K562 (cell line): ENCODE results near the gene MBD5. TPM values are rescaled to one million over a fixed set of nuclear protein-coding genes. Genes with fewer than 3 reads are reported as not detected.
A peak's percentile ranks its signal among the peaks of the same experiment; 100 is the strongest.

Source experiments
- ATAC-seq: fragments of 200-7000 bp; cut with Tn5 transposase; 3 replicates; pipeline ENCODE4 v1.9.1; 2020; ENCODE audit warnings: moderate library complexity
- BruUV-seq: library from RNA; stranded (reverse); fragments of 400-500 nt; replicated peaks from 2 replicates; lab custom pipeline; 2021; lab: Mats Ljungman, UMichigan
- CTCF ChIA-PET: fragments of 300-600 bp; formaldehyde crosslinking; extraction: SDS; loops from one replicate; lab custom pipeline; 2021; ENCODE audit warnings: low intra/inter-chr PET ratio; lab: Yijun Ruan, JAX
- POLR2A ChIA-PET: fragments of 300-600, 350-650 bp; sonication (Branson Sonifier 250); formaldehyde crosslinking; extraction: SDS; loops from one replicate; lab custom pipeline; 2021; ENCODE audit warnings: antibody characterized with exemption, inconsistent platforms; lab: Yijun Ruan, JAX
- DNase-seq, 4 experiments: peaks; one replicate each; pipeline versions ENCODE4 v3.0.0 to v3.0.0-alpha.2; 2011 to 2018; ENCODE audit warnings: low spot score in 3 of 4, mixed read lengths in 3 of 4; ENCODE audit errors: extremely low read depth in 1 of 4
- FAIRE-seq: peaks from 2 replicates; lab custom pipeline; 2011; peaks lifted over from hg19 to GRCh38; lab: Jason Lieb, UNC
- H2AFZ ChIP-seq: 2 replicates; pipeline ENCODE4 v1.6.0; 2011; ENCODE audit warnings: low read depth, low read length, control low read depth, inconsistent platforms
- H3K27ac ChIP-seq: fragments of 200-600 bp; 3 replicates; pipeline ENCODE4 v1.8.0; 2011; ENCODE audit warnings: low read depth, mild to moderate bottlenecking, control low read depth, inconsistent platforms, low read length, moderate library complexity, mixed read lengths; ENCODE audit errors: extremely low read depth
- H3K27me3 ChIP-seq, 2 experiments: fragments of 300-600 bp in 1 of 2; 2 replicates in 1 of 2; 3 replicates in 1 of 2; pipeline versions ENCODE4 v1.6.0 to v1.8.0; 2011; ENCODE audit warnings: inconsistent platforms in 2 of 2, low read length in 2 of 2, mild to moderate bottlenecking in 1 of 2, mixed read lengths in 1 of 2, moderate library complexity in 1 of 2; ENCODE audit not compliant: control insufficient read depth in 2 of 2, insufficient read depth in 2 of 2
- H3K36me3 ChIP-seq: fragments of 300-600 bp; 3 replicates; pipeline ENCODE4 v1.8.0; 2011; ENCODE audit warnings: mild to moderate bottlenecking, low read length, inconsistent platforms; ENCODE audit not compliant: control insufficient read depth, insufficient read depth
- H3K4me1 ChIP-seq, 2 experiments: fragments of 200-600 bp in 1 of 2; replicated peaks in 1 of 2; 2 replicates in 1 of 2; 3 replicates in 1 of 2; pipeline versions ENCODE4 v1.5.1 to v1.8.0; 2011; ENCODE audit warnings: inconsistent platforms in 2 of 2, low read length in 2 of 2, mild to moderate bottlenecking in 1 of 2, mixed read lengths in 1 of 2, moderate library complexity in 1 of 2; ENCODE audit not compliant: control insufficient read depth in 2 of 2, insufficient read depth in 2 of 2
- H3K4me2 ChIP-seq: 2 replicates; pipeline ENCODE4 v1.6.1; 2011; ENCODE audit warnings: low read length, control low read depth, inconsistent platforms, mixed read lengths; ENCODE audit not compliant: insufficient read depth
- H3K4me3 ChIP-seq: fragments of 200-600 bp; sonication (generic), shearing (Covaris generic); 2 replicates; pipeline ENCODE4 v1.5.1; 2016; ENCODE audit warnings: control low read depth, inconsistent platforms
- H3K79me2 ChIP-seq: fragments of 200-600 bp; 3 replicates; pipeline ENCODE4 v1.8.0; 2011; ENCODE audit warnings: low read length, inconsistent platforms; ENCODE audit not compliant: control insufficient read depth, insufficient read depth
- H3K9ac ChIP-seq, 2 experiments: 2 replicates each; pipeline versions ENCODE4 v1.6.0 to v1.6.1; 2011; ENCODE audit warnings: low read depth in 2 of 2, low read length in 2 of 2, control low read depth in 1 of 2, inconsistent platforms in 1 of 2, mild to moderate bottlenecking in 1 of 2, mixed read lengths in 1 of 2; ENCODE audit not compliant: insufficient read depth in 1 of 2
- H3K9me1 ChIP-seq: one replicate; pipeline ENCODE4 v1.6.0; 2011; ENCODE audit warnings: inconsistent platforms, mild to moderate bottlenecking, low read length, moderate library complexity; ENCODE audit not compliant: control insufficient read depth, insufficient read depth
- H3K9me3 ChIP-seq: replicated peaks from 2 replicates; pipeline ENCODE4 v1.5.1; 2011; ENCODE audit warnings: low read depth, low read length, inconsistent platforms; ENCODE audit not compliant: control insufficient read depth, insufficient read depth
- H4K20me1 ChIP-seq: replicated peaks from 2 replicates; pipeline ENCODE4 v1.6.1; 2011; ENCODE audit warnings: low read length, inconsistent platforms, mixed read lengths; ENCODE audit not compliant: control insufficient read depth, insufficient read depth
- CBX2 ChIP-seq: fragments of 200-600 bp; sonication (generic); IDR thresholded peaks from one replicate; pipeline ENCODE4 v1.6.1; 2012; ENCODE audit warnings: mild to moderate bottlenecking, low read length, inconsistent platforms; ENCODE audit not compliant: insufficient read depth, poor library complexity, severe bottlenecking
- CLOCK ChIP-seq: fragments of 250-450 bp; sonication (Bioruptor Pico); IDR thresholded peaks from 2 replicates; pipeline ENCODE4 v1.4.0; 2020; ENCODE audit warnings: mild to moderate bottlenecking, moderate library complexity, borderline replicate concordance
- IFI16 ChIP-seq: fragments of 250-450 bp; sonication (Bioruptor Pico); IDR thresholded peaks from 2 replicates; pipeline ENCODE4 v2.1.2; 2022; ENCODE audit warnings: mild to moderate bottlenecking, inconsistent platforms
- NEUROD1 ChIP-seq: fragments of 150-350 bp; IDR thresholded peaks from 2 replicates; pipeline ENCODE4 v1.6.1; 2014; ENCODE audit warnings: borderline replicate concordance, low read length, low read depth; ENCODE audit not compliant: partially characterized antibody
- POLR2H ChIP-seq: IDR thresholded peaks from 2 replicates; pipeline ENCODE4 v1.6.1; 2016; ENCODE audit warnings: missing genetic modification characterization, low read depth, mild to moderate bottlenecking, control low read depth, missing compliant biosample characterization, moderate library complexity
- PPARD ChIP-seq: fragments of 250-450 bp; sonication (Bioruptor Pico); IDR thresholded peaks from 2 replicates; pipeline ENCODE4 v1.8.0; 2022; ENCODE audit warnings: inconsistent platforms, mild to moderate bottlenecking, moderate library complexity
- SREBF1 ChIP-seq: fragments of 150-350 bp; IDR thresholded peaks from 2 replicates; pipeline ENCODE4 v1.6.1; 2014; ENCODE audit warnings: antibody characterized with exemption, low read depth, low read length, borderline replicate concordance
- STAG1 ChIP-seq: sonication (generic); formaldehyde crosslinking; IDR thresholded peaks from 2 replicates; pipeline ENCODE4 v1.5.0; 2020; ENCODE audit warnings: missing genetic modification reagents, borderline replicate concordance
- ZC3H11A ChIP-seq: IDR thresholded peaks from 2 replicates; pipeline ENCODE4 v1.6.1; 2012; ENCODE audit warnings: low read depth, low read length, improper control_type of control experiment
- ZNF217 ChIP-seq: sonication (generic); formaldehyde crosslinking; IDR thresholded peaks from 2 replicates; pipeline ENCODE4 v1.8.0; 2022; ENCODE audit warnings: mild to moderate bottlenecking, missing genetic modification reagents
- ZNF77 ChIP-seq: fragments of 250-450 bp; sonication (Bioruptor Pico); IDR thresholded peaks from 2 replicates; pipeline ENCODE4 v1.5.0; 2020
- WGBS: fragments of 100-300 bp; shearing (Covaris generic); methylation state at CpG from one replicate; pipeline ENCODE4 v1.1.6; 2016; ENCODE audit warnings: low coverage, mixed read lengths; ENCODE audit not compliant: insufficient coverage; ENCODE audit errors: missing lambda C conversion rate; 5-methylcytosine and 5-hydroxymethylcytosine counted together
- in situ Hi-C: fragments of 300-500 bp; cut with MboI; formaldehyde crosslinking; loops from 4 replicates; pipeline ENCODE4 v1.15.0; 2018; ENCODE audit warnings: inconsistent platforms, mixed read lengths
- intact Hi-C: fragments of 100-400 bp; cut with micrococcal nuclease; formaldehyde crosslinking; loops from 2 replicates; pipeline ENCODE4 v1.14.2; 2022
- polyA plus RNA-seq, 8 experiments: library from polyadenylated mRNA; depleted of rRNA in 4 of 8; stranded (reverse) in 5 of 8; unstranded in 3 of 8; fragments of >200 nt; fragmentation: Nextera tagmentation in 2 of 8; fragmentation: Illumina TruSeq in 1 of 8; extraction: Ambion mirVana in 2 of 8; extraction: Trizol in 1 of 8; gene quantifications; 2 replicates each; pipeline versions ENCODE4 v1.2.1 to v1.2.3, GENCODE V29; 2011 to 2014; ENCODE audit warnings: inconsistent platforms in 1 of 8, missing spikeins in 1 of 8
- total RNA-seq, 7 experiments: library from RNA; depleted of rRNA in 6 of 7; stranded (reverse); fragments of >200 nt in 6 of 7; fragmentation: Illumina TruSeq in 2 of 7; extraction: Trizol in 2 of 7; gene quantifications; 2 replicates each; pipeline versions ENCODE4 v1.2.1 to v1.2.3, GENCODE V29; 2011 to 2021; ENCODE audit warnings: low replicate concordance in 1 of 7
- TF ChIP-seq, protein P1 (sequence below), 3 experiments: IDR thresholded peaks in 2 of 3; conservative IDR thresholded peaks in 1 of 3; 2 replicates each; pipeline ENCODE4 v1.5.1; 2011 to 2012; ENCODE audit warnings: low read length in 3 of 3, mild to moderate bottlenecking in 3 of 3, control low read depth in 2 of 3, improper control_type of control experiment in 1 of 3, inconsistent platforms in 1 of 3, low read depth in 1 of 3, mixed read lengths in 1 of 3, moderate library complexity in 1 of 3; ENCODE audit not compliant: insufficient read depth in 2 of 3
- TF ChIP-seq, protein P2 (sequence below), 2 experiments: fragments of 450-650 bp in 1 of 2; sonication (generic) in 1 of 2; formaldehyde crosslinking; conservative IDR thresholded peaks; 2 replicates each; pipeline versions ENCODE4 v1.4.0 to v1.8.1; 2020 to 2022; ENCODE audit warnings: mild to moderate bottlenecking in 1 of 2, missing genetic modification reagents in 1 of 2

The MBD5 gene
- total and polyA plus RNA-seq, 9 of the 15 experiments (the other 6 are each of a cell fraction or from before 2014, with no cell fraction given) = 3.4 to 14.5 (median 9.0) TPM

DNA sequence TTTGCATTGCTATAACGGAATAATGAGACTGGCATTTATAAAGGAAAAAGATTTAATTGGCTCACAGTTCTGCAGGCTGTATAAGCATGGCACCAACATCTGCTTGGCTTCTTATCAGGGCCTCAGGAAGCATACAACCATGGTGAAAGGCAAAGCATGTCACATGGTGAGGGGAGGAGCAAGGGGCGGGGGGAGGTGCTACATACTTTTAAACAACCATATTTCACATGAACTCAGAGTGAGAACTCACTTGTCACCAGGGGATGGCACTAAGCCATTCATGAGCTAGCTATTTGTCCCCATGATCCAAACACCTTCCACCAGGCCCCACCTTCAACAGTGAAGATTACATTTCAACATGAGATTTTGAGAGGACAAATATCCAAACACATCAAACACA is 188.7 kb downstream of the MBD5 start:
- H3K4me1 ChIP-seq = no peaks in the 10 kb centered on the region; a peak in 1 of 5 replicates
- H3K9me3 ChIP-seq = no peaks in the 10 kb centered on the region
- no peak overlapping the region for H3K4me3 ChIP-seq
- H4K20me1 ChIP-seq = no peaks in the 10 kb centered on the region
- POLR2A ChIA-PET = no interaction called here
- H3K9ac ChIP-seq = no peak overlapping the region
- CTCF ChIA-PET = interaction anchor here (0.7 kb wide), 1 partner anchor 220 kb away, joined by 3 read pairs; no protein-coding TSS in a partner anchor
- BruUV-seq = no TSS peak
- H3K9me1 ChIP-seq = no peaks in the 10 kb centered on the region
- DNase-seq (peak; percentile 7 to 64 (median 18)), FAIRE-seq (no peak), ATAC-seq (peak; percentile 98)
- H3K27ac ChIP-seq = no peak overlapping the region
- H2AFZ ChIP-seq = no peak overlapping the region
- WGBS = 7% methylated on average over 2 of the region's 2 CpGs
- H3K4me2 ChIP-seq = no peak overlapping the region
- H3K36me3 ChIP-seq = no peaks in the 10 kb centered on the region
- in situ Hi-C loops = loop anchor here (10.0 kb wide), 1 partner anchor 215 kb away; no protein-coding TSS in a partner anchor
- no peaks in the 10 kb centered on the region for H3K27me3 ChIP-seq
- H3K79me2 ChIP-seq = no peaks in the 10 kb centered on the region
- intact Hi-C loops = no loop called here
- no peak for TF ChIP-seq CBX2
- TF ChIP-seq POLR2H = no peak
- no peak for TF ChIP-seq NEUROD1
- no peak for TF ChIP-seq PPARD (CRISPR knock-in tag)
- TF ChIP-seq CLOCK (CRISPR knock-in tag) = no peak
- TF ChIP-seq IFI16 (CRISPR knock-in tag) = no peak
- no peak for TF ChIP-seq ZC3H11A
- TF ChIP-seq ZNF217 = no peak
- TF ChIP-seq, protein P1, sequence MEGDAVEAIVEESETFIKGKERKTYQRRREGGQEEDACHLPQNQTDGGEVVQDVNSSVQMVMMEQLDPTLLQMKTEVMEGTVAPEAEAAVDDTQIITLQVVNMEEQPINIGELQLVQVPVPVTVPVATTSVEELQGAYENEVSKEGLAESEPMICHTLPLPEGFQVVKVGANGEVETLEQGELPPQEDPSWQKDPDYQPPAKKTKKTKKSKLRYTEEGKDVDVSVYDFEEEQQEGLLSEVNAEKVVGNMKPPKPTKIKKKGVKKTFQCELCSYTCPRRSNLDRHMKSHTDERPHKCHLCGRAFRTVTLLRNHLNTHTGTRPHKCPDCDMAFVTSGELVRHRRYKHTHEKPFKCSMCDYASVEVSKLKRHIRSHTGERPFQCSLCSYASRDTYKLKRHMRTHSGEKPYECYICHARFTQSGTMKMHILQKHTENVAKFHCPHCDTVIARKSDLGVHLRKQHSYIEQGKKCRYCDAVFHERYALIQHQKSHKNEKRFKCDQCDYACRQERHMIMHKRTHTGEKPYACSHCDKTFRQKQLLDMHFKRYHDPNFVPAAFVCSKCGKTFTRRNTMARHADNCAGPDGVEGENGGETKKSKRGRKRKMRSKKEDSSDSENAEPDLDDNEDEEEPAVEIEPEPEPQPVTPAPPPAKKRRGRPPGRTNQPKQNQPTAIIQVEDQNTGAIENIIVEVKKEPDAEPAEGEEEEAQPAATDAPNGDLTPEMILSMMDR (IDR thresholded peaks at IDR 0.05 in 2 of 3, conservative IDR thresholded peaks at IDR 0.05 in 1 of 3; ENCODE audit: insufficient read depth in 2 of 3, low read depth in 1 of 3, low read length in 3 of 3) = peak in 1 of 3 experiments; percentile 9; a peak in 1 of 6 replicates
- TF ChIP-seq, protein P2, sequence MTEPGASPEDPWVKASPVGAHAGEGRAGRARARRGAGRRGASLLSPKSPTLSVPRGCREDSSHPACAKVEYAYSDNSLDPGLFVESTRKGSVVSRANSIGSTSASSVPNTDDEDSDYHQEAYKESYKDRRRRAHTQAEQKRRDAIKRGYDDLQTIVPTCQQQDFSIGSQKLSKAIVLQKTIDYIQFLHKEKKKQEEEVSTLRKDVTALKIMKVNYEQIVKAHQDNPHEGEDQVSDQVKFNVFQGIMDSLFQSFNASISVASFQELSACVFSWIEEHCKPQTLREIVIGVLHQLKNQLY (CRISPR knock-in tag; conservative IDR thresholded peaks at IDR 0.05) = no peak
- TF ChIP-seq SREBF1 = no peak
- TF ChIP-seq STAG1 (CRISPR knock-in tag) = no peak
- TF ChIP-seq ZNF77 (CRISPR knock-in tag) = no peak
